ENCODE measurements around the gene HERC2. TPM values are rescaled to one million over a fixed set of nuclear protein-coding genes. Genes with fewer than 3 reads are reported as not detected.
"Not testable (repeated sequence)": the region's sequence is repeated elsewhere in the genome, so short reads cannot be mapped to it uniquely, and the experiment has no call there.

Gene HERC2
- total and polyA plus RNA-seq, 7 donors, result 11.1 to 85.6 (median 42.5) TPM

GRCh38 chr15:28297434-28297833, 24.5 kb downstream of the HERC2 start:
- intact Hi-C loops (cut with DNase I), result not testable (repeated sequence)

GRCh38 chr15:28296814-28297213, 25.2 kb downstream of the HERC2 start:
- peak in 1 of 4 donors; percentile 24 for TF ChIP-seq POLR2AphosphoS5 (IDR thresholded peaks at IDR 0.05)
- H3K27me3 ChIP-seq; intact Hi-C loops (cut with DNase I); DNase-seq; H3K36me3 ChIP-seq; H3K9me3 ChIP-seq; H3K4me3 ChIP-seq: not testable (repeated sequence)
- 76 to 79% methylated on average over 4 of the region's 4 CpGs for WGBS, 2 donors
- Histone ChIP-seq H3K27ac (peak overlapping the region in 3 of 4 donors; percentile 47 to 67 (median 60)), H3K4me1 (peaks cover 0 to 11% (median 0%) of the 10 kb centered on the region in 4 donors)

More at GRCh38 chr15:28297434-28297833, 24.5 kb downstream of the HERC2 start:
- 90 to 97% methylated on average over 3 of the region's 3 CpGs for WGBS, 2 donors
- H3K36me3 ChIP-seq, H3K27me3 ChIP-seq, H3K4me3 ChIP-seq, DNase-seq, H3K9me3 ChIP-seq: not testable (repeated sequence)
- H3K4me1 ChIP-seq, result peaks cover 0 to 11% (median 0%) of the 10 kb centered on the region in 4 donors
- TF ChIP-seq POLR2AphosphoS5 (IDR thresholded peaks at IDR 0.05) (peak; percentile 64 to 78 (median 74)), EP300 (IDR thresholded peaks at IDR 0.05) (peak in 3 of 4 donors; percentile 52 to 56 (median 56))
- H3K27ac ChIP-seq, result peak overlapping the region in 3 of 4 donors; percentile 47 to 67 (median 60)

- DNase-seq; H3K9me3 ChIP-seq; H3K4me3 ChIP-seq; intact Hi-C loops (cut with DNase I); H3K27me3 ChIP-seq: not testable (repeated sequence)
- H3K36me3 ChIP-seq, result peaks cover 0 to 22% (median 3%) of the 10 kb centered on the region in 4 donors
- peak overlapping the region in 3 of 4 donors; percentile 50 to 67 (median 50) for H3K27ac ChIP-seq
- peaks cover 0 to 11% (median 0%) of the 10 kb centered on the region in 4 donors for H3K4me1 ChIP-seq
- WGBS, 2 donors, result 79 to 83% methylated on average over 3 of the region's 3 CpGs
Observed at GRCh38 chr15:28295009-28295563, 26.9 kb downstream of the HERC2 start.

GRCh38 chr15:28294560-28294959, 27.4 kb downstream of the HERC2 start:
- intact Hi-C loops (cut with DNase I); H3K4me3 ChIP-seq; H3K27me3 ChIP-seq; H3K9me3 ChIP-seq; DNase-seq: not testable (repeated sequence)
- Histone ChIP-seq H3K36me3 (peaks cover 0 to 27% (median 3%) of the 10 kb centered on the region in 4 donors), H3K4me1 (peaks cover 0 to 11% (median 0%) of the 10 kb centered on the region in 4 donors), H3K27ac (peak overlapping the region in 2 of 4 donors; percentile 50 to 52)
- TF ChIP-seq POLR2AphosphoS5 (IDR thresholded peaks at IDR 0.05), result peak in 1 of 4 donors; percentile 14
- WGBS, 2 donors, result 83 to 85% methylated on average over 9 of the region's 10 CpGs

GRCh38 chr15:28289694-28290463, 32.1 kb downstream of the HERC2 start:
- H3K9me3 ChIP-seq, result no peaks in the 10 kb centered on the region
- TF ChIP-seq EP300 (IDR thresholded peaks at IDR 0.05), result no peak
- 95% methylated on average over 10 of the region's 10 CpGs for WGBS, 2 donors
- H3K36me3 ChIP-seq, result peaks cover 0 to 30% (median 3%) of the 10 kb centered on the region in 4 donors
- H3K4me3 ChIP-seq, result no peak overlapping the region
- no peak overlapping the region for H3K27ac ChIP-seq
- no peaks in the 10 kb centered on the region for H3K27me3 ChIP-seq
- intact Hi-C loops (cut with DNase I), result no loop called here
- no peak for DNase-seq
- H3K4me1 ChIP-seq, result peaks cover 0 to 16% (median 4%) of the 10 kb centered on the region in 4 donors

DNA sequence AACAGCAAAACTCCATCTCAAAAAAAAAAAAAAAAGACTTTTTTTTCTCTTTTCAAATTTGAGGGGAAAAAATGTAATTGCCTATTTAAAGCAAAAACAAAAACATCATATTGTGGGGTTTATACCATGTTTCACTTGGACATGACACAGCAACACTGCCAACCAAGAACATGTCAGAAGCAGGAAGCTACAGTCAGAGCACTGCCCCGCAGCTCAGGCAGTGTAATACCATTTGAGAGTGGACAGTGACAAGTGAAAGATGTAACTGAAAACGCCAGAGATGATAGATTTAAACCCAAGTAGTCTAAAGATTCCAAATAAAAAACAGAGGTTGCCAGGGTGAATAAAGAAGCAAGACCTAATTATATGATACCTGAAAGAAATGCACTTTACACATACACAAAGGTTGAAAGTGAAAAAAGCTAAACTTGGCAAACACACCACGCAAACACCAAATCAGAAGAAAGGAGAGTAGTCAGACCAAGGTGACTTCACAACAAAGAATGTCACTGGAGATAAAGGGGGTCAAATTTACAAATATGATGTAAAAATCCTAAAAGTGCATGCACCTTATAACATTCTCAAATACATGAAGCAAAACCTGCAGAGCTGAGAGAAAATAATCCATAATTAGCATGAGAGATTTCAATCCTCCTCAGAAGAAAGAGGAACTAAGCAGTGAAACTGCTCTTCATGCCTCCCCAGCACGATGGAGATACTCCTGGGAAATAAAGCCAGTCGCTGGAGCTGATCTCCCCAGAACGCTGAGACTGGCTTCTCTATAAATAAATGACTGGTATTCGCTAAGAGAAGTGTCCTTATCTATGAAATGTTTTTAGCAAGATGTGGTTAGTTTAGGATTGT, 32.9 kb downstream of the HERC2 start:
- H3K9me3 ChIP-seq; intact Hi-C loops (cut with DNase I); H3K27ac ChIP-seq; DNase-seq; H3K27me3 ChIP-seq; H3K4me3 ChIP-seq: not testable (repeated sequence)
- 77 to 84% methylated on average over 7 of the region's 7 CpGs for WGBS, 2 donors
- Histone ChIP-seq H3K36me3 (peaks cover 0 to 30% (median 3%) of the 10 kb centered on the region in 4 donors), H3K4me1 (peaks cover 0 to 16% (median 4%) of the 10 kb centered on the region in 4 donors)

GRCh38 chr15:28286659-28287058, 35.3 kb downstream of the HERC2 start:
- 78 to 82% methylated on average over 8 of the region's 8 CpGs for WGBS, 2 donors
- intact Hi-C loops (cut with DNase I); H3K27me3 ChIP-seq; DNase-seq; H3K9me3 ChIP-seq; H3K4me3 ChIP-seq: not testable (repeated sequence)
- Histone ChIP-seq H3K4me1 (peaks cover 0 to 15% (median 7%) of the 10 kb centered on the region in 4 donors), H3K36me3 (peaks cover 0 to 24% (median 3%) of the 10 kb centered on the region in 4 donors), H3K27ac (peak overlapping the region in 2 of 4 donors; percentile 1 to 45)

DNA sequence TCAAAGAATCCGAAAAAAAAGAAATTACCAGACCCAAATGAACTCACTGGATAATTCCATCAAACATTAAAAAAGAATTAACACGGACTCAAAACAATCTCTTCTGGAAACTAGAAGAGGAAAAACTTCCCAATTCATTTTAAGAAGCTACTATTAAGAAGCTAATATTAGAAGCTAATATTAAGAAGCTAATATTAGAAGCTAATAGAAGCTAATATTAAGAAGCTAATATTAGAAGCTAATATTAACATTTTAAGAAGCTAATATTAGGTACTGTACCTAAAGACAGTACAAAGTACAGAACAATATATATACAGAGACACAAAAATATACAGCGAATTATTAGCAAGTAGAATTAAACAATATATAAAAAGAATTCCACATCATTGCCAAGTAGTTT, 35.9 kb downstream of the HERC2 start:
- H3K36me3 ChIP-seq, result peaks cover 0 to 18% (median 2%) of the 10 kb centered on the region in 4 donors
- peaks cover 0 to 22% (median 12%) of the 10 kb centered on the region in 4 donors for H3K4me1 ChIP-seq
- H3K27me3 ChIP-seq, result no peaks in the 10 kb centered on the region
- no peak for DNase-seq
- no peak for TF ChIP-seq POLR2A (IDR thresholded peaks at IDR 0.05)
- TF ChIP-seq, protein P1, sequence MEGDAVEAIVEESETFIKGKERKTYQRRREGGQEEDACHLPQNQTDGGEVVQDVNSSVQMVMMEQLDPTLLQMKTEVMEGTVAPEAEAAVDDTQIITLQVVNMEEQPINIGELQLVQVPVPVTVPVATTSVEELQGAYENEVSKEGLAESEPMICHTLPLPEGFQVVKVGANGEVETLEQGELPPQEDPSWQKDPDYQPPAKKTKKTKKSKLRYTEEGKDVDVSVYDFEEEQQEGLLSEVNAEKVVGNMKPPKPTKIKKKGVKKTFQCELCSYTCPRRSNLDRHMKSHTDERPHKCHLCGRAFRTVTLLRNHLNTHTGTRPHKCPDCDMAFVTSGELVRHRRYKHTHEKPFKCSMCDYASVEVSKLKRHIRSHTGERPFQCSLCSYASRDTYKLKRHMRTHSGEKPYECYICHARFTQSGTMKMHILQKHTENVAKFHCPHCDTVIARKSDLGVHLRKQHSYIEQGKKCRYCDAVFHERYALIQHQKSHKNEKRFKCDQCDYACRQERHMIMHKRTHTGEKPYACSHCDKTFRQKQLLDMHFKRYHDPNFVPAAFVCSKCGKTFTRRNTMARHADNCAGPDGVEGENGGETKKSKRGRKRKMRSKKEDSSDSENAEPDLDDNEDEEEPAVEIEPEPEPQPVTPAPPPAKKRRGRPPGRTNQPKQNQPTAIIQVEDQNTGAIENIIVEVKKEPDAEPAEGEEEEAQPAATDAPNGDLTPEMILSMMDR (IDR thresholded peaks at IDR 0.05), result no peak
- no peak for TF ChIP-seq EP300 (IDR thresholded peaks at IDR 0.05)
- TF ChIP-seq POLR2AphosphoS5 (IDR thresholded peaks at IDR 0.05), result no peak
- no peaks in the 10 kb centered on the region for H3K9me3 ChIP-seq
- intact Hi-C loops (cut with DNase I), result no loop called here
- no peak overlapping the region for H3K4me3 ChIP-seq
- WGBS, 2 donors, result 94 to 98% methylated on average over 3 of the region's 3 CpGs
- peak overlapping the region in 2 of 4 donors; percentile 1 to 45 for H3K27ac ChIP-seq

Data from sigmoid colon (tissue), 7 donors.